A549 (cell line): ENCODE data around the gene CD209. TPM values are rescaled to one million over a fixed set of nuclear protein-coding genes. Genes with fewer than 3 reads are reported as not detected.

Source experiments
- ATAC-seq, 2 experiments: fragments of 200-7000 bp in 1 of 2; fragments of >200 bp in 1 of 2; cut with Nextera tagmentation in 1 of 2; cut with Tn5 transposase in 1 of 2; 3 replicates each; pipeline versions ENCODE4 v1.8.0 to v1.9.1; 2018 to 2020; ENCODE audit warnings: mild to moderate bottlenecking in 1 of 2, moderate library complexity in 1 of 2
- CTCF ChIA-PET: fragments of 300-600 bp; sonication (Branson Sonifier 250); formaldehyde crosslinking; extraction: SDS; loops from one replicate; lab custom pipeline; 2021; ENCODE audit warnings: antibody characterized with exemption, inconsistent platforms; lab: Yijun Ruan, JAX
- POLR2A ChIA-PET: fragments of 350-600 bp; formaldehyde crosslinking; extraction: SDS; loops from one replicate; lab custom pipeline; 2021; ENCODE audit warnings: antibody characterized with exemption, inconsistent platforms; lab: Yijun Ruan, JAX
- DNase-seq, 2 experiments: peaks; one replicate each; pipeline versions ENCODE4 v3.0.0 to v3.0.0-alpha.2; 2011 to 2016; ENCODE audit warnings: low read depth in 1 of 2, low spot score in 1 of 2
- FAIRE-seq: peaks from 2 replicates; lab custom pipeline; 2011; peaks lifted over from hg19 to GRCh38; lab: Jason Lieb, UNC
- H3K27ac ChIP-seq, 2 experiments: fragments of >200 bp; sonication (Bioruptor Twin); formaldehyde crosslinking; 3 replicates each; pipeline ENCODE4 v1.5.1; 2016 to 2017
- H3K4me1 ChIP-seq: fragments of >200 bp; sonication (Bioruptor Twin); formaldehyde crosslinking; 3 replicates; pipeline ENCODE4 v1.6.1; 2016
- H3K4me2 ChIP-seq: fragments of >200 bp; sonication (Bioruptor Twin); formaldehyde crosslinking; 3 replicates; pipeline ENCODE4 v1.6.1; 2016
- H3K4me3 ChIP-seq: fragments of >200 bp; sonication (Bioruptor Twin); formaldehyde crosslinking; 3 replicates; pipeline ENCODE4 v1.5.1; 2016
- H3K9me3 ChIP-seq: fragments of >200 bp; sonication (Bioruptor Twin); formaldehyde crosslinking; 3 replicates; pipeline ENCODE4 v1.6.1; 2016
- CHD4 ChIP-seq: fragments of 200-600 bp; sonication (generic); IDR thresholded peaks from 2 replicates; pipeline ENCODE4 v1.6.1; 2016; ENCODE audit warnings: antibody characterized with exemption, mild to moderate bottlenecking, borderline replicate concordance
- FOSB ChIP-seq: fragments of 250-450 bp; sonication (Bioruptor Pico); IDR thresholded peaks from 2 replicates; pipeline ENCODE4 v1.5.0; 2020; ENCODE audit warnings: mild to moderate bottlenecking, moderate library complexity
- HOXB5 ChIP-seq: fragments of 250-450 bp; sonication (Bioruptor Pico); IDR thresholded peaks from 2 replicates; pipeline ENCODE4 v1.5.0; 2020; ENCODE audit warnings: mild to moderate bottlenecking, moderate library complexity
- JUNB ChIP-seq: fragments of >200 bp; sonication (Bioruptor Twin); formaldehyde crosslinking; IDR thresholded peaks from 2 replicates; pipeline ENCODE4 v1.6.1; 2016
- KDM1A ChIP-seq: fragments of 200-600 bp; sonication (generic); IDR thresholded peaks from 2 replicates; pipeline ENCODE4 v1.6.1; 2016; ENCODE audit warnings: low read depth, mild to moderate bottlenecking
- KDM5A ChIP-seq: fragments of 200-600 bp; sonication (generic); IDR thresholded peaks from 2 replicates; pipeline ENCODE4 v1.6.1; 2016; ENCODE audit warnings: antibody characterized with exemption, mild to moderate bottlenecking
- MAZ ChIP-seq: fragments of 150-350 bp; IDR thresholded peaks from 2 replicates; pipeline ENCODE4 v1.6.1; 2014; ENCODE audit warnings: antibody characterized with exemption, low read depth, low read length, borderline replicate concordance
- NR3C1 ChIP-seq: fragments of >200 bp; sonication (Bioruptor Twin); formaldehyde crosslinking; IDR thresholded peaks from 3 replicates; pipeline ENCODE4 v1.6.1; 2017
- SREBF2 ChIP-seq: fragments of 450-650 bp; IDR thresholded peaks from 2 replicates; pipeline ENCODE4 v1.6.1; 2014; ENCODE audit warnings: mild to moderate bottlenecking, moderate library complexity
- WGBS: methylation state at CpG from one replicate; pipeline ENCODE4 v1.1.6; 2017; ENCODE audit errors: missing lambda C conversion rate; 5-methylcytosine and 5-hydroxymethylcytosine counted together
- polyA plus RNA-seq, 4 experiments: library from polyadenylated mRNA; depleted of rRNA in 3 of 4; stranded (reverse); fragments of >200 nt; fragmentation: RNase III in 1 of 4; extraction: RNeasy Plus Mini Kit Qiagen cat#74134 plus additional on column Dnase treatment in 1 of 4; gene quantifications; 2 replicates in 3 of 4; 3 replicates in 1 of 4; pipeline ENCODE4 v1.2.3, GENCODE V29; 2011 to 2017
- TF ChIP-seq, protein P1 (sequence below): fragments of 150-350 bp; IDR thresholded peaks from 2 replicates; pipeline ENCODE4 v1.6.1; 2014; ENCODE audit warnings: low read depth, mild to moderate bottlenecking, low read length

The CD209 gene
- polyA plus RNA-seq, 2 of the 4 experiments (the other 2 are of a cell fraction): not detected

- H3K9me3 ChIP-seq: no peaks in the 10 kb centered on the region
Measured at GRCh38 chr19:7690779-7691258, 56.5 kb downstream of the CD209 start.

More at GRCh38 chr19:7690779-7691258, 56.5 kb downstream of the CD209 start:
- no peaks in the 10 kb centered on the region for H3K4me1 ChIP-seq
- ATAC-seq (no peak), FAIRE-seq (no peak), DNase-seq (no peak)
- CTCF ChIA-PET: no interaction called here
- H3K4me2 ChIP-seq: no peak overlapping the region
- H3K4me3 ChIP-seq: no peak overlapping the region
- POLR2A ChIA-PET: no interaction called here
- TF ChIP-seq HOXB5: no peak
- no peak for TF ChIP-seq NR3C1
- TF ChIP-seq, protein P1, sequence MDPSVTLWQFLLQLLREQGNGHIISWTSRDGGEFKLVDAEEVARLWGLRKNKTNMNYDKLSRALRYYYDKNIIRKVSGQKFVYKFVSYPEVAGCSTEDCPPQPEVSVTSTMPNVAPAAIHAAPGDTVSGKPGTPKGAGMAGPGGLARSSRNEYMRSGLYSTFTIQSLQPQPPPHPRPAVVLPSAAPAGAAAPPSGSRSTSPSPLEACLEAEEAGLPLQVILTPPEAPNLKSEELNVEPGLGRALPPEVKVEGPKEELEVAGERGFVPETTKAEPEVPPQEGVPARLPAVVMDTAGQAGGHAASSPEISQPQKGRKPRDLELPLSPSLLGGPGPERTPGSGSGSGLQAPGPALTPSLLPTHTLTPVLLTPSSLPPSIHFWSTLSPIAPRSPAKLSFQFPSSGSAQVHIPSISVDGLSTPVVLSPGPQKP: no peak
- TF ChIP-seq FOSB: no peak
- TF ChIP-seq CHD4: no peak
- no peak for TF ChIP-seq KDM1A
- no peak for TF ChIP-seq MAZ
- TF ChIP-seq KDM5A: no peak
- no peak for TF ChIP-seq JUNB
- TF ChIP-seq SREBF2: no peak
- 68% methylated on average over 8 of the region's 8 CpGs for WGBS
- no peak overlapping the region for H3K27ac ChIP-seq

Other genes starting within 250 kb of the CD209 start
- 9.5 and 9.9 TPM in 2 replicates for gene ZNF358, start 231.4 kb downstream of the CD209 start, polyA plus RNA-seq (2011; rRNA removed)
- gene ZNF358, start 231.4 kb downstream of the CD209 start, polyA plus RNA-seq (2017; fragmentation: RNase III; extraction: RNeasy Plus Mini Kit Qiagen cat#74134 plus additional on column Dnase treatment): 10.7 to 15.4 TPM (median 14.0 TPM) in 3 replicates
- 13.1 and 13.5 TPM in 2 replicates for gene MCOLN1, start 224.9 kb downstream of the CD209 start, polyA plus RNA-seq (2011; rRNA removed)
- 8.4 to 13.4 TPM (median 12.6 TPM) in 3 replicates for gene MCOLN1, start 224.9 kb downstream of the CD209 start, polyA plus RNA-seq (2017; fragmentation: RNase III; extraction: RNeasy Plus Mini Kit Qiagen cat#74134 plus additional on column Dnase treatment)
- 13.8 and 17.0 TPM in 2 replicates for gene PNPLA6, start 211.8 kb downstream of the CD209 start, polyA plus RNA-seq (2011; rRNA removed)
- 40.8 to 66.1 TPM (median 58.1 TPM) in 3 replicates for gene PNPLA6, start 211.8 kb downstream of the CD209 start, polyA plus RNA-seq (2017; fragmentation: RNase III; extraction: RNeasy Plus Mini Kit Qiagen cat#74134 plus additional on column Dnase treatment)
- gene CAMSAP3, start 151.7 kb downstream of the CD209 start, polyA plus RNA-seq (2011; rRNA removed): 0.81 and 1.3 TPM in 2 replicates
- 2.4 to 3.6 TPM (median 2.9 TPM) in 3 replicates for gene CAMSAP3, start 151.7 kb downstream of the CD209 start, polyA plus RNA-seq (2017; fragmentation: RNase III; extraction: RNeasy Plus Mini Kit Qiagen cat#74134 plus additional on column Dnase treatment)
- gene XAB2, start 118.0 kb downstream of the CD209 start, polyA plus RNA-seq (2011; rRNA removed): 13.9 and 15.0 TPM in 2 replicates
- gene XAB2, start 118.0 kb downstream of the CD209 start, polyA plus RNA-seq (2017; fragmentation: RNase III; extraction: RNeasy Plus Mini Kit Qiagen cat#74134 plus additional on column Dnase treatment): 21.2 to 22.2 TPM (median 21.6 TPM) in 3 replicates
- gene PET100, start 117.7 kb downstream of the CD209 start, polyA plus RNA-seq (2011; rRNA removed): 28.5 and 48.6 TPM in 2 replicates
- gene PET100, start 117.7 kb downstream of the CD209 start, polyA plus RNA-seq (2017; fragmentation: RNase III; extraction: RNeasy Plus Mini Kit Qiagen cat#74134 plus additional on column Dnase treatment): 85.0 to 109 TPM (median 99.3 TPM) in 3 replicates
- gene PCP2, start 113.8 kb downstream of the CD209 start, polyA plus RNA-seq (2011; rRNA removed): not detected in 2 replicates
- 0.19 to 0.41 TPM (median 0.26 TPM) in 3 replicates for gene PCP2, start 113.8 kb downstream of the CD209 start, polyA plus RNA-seq (2017; fragmentation: RNase III; extraction: RNeasy Plus Mini Kit Qiagen cat#74134 plus additional on column Dnase treatment)
- 44.4 and 47.2 TPM in 2 replicates for gene STXBP2, start 110.4 kb downstream of the CD209 start, polyA plus RNA-seq (2011; rRNA removed)
- gene STXBP2, start 110.4 kb downstream of the CD209 start, polyA plus RNA-seq (2017; fragmentation: RNase III; extraction: RNeasy Plus Mini Kit Qiagen cat#74134 plus additional on column Dnase treatment): 39.4 to 47.6 TPM (median 41.4 TPM) in 3 replicates
- gene RETN, start 78.5 kb downstream of the CD209 start, polyA plus RNA-seq (2011; rRNA removed): not detected in 2 replicates
- not detected in 3 replicates for gene RETN, start 78.5 kb downstream of the CD209 start, polyA plus RNA-seq (2017; fragmentation: RNase III; extraction: RNeasy Plus Mini Kit Qiagen cat#74134 plus additional on column Dnase treatment)
- 0.05 and 0.17 TPM in 2 replicates for gene MCEMP1, start 70.4 kb downstream of the CD209 start, polyA plus RNA-seq (2011; rRNA removed)
- gene MCEMP1, start 70.4 kb downstream of the CD209 start, polyA plus RNA-seq (2017; fragmentation: RNase III; extraction: RNeasy Plus Mini Kit Qiagen cat#74134 plus additional on column Dnase treatment): not detected in 3 replicates
- 23.8 and 31.6 TPM in 2 replicates for gene TRAPPC5, start 66.7 kb downstream of the CD209 start, polyA plus RNA-seq (2011; rRNA removed)
- gene TRAPPC5, start 66.7 kb downstream of the CD209 start, polyA plus RNA-seq (2017; fragmentation: RNase III; extraction: RNeasy Plus Mini Kit Qiagen cat#74134 plus additional on column Dnase treatment): 50.9 to 60.8 TPM (median 59.8 TPM) in 3 replicates
- gene FCER2, start 45.4 kb downstream of the CD209 start, polyA plus RNA-seq (2011; rRNA removed): not detected in 2 replicates
- gene FCER2, start 45.4 kb downstream of the CD209 start, polyA plus RNA-seq (2017; fragmentation: RNase III; extraction: RNeasy Plus Mini Kit Qiagen cat#74134 plus additional on column Dnase treatment): not detected in 3 replicates
- gene CLEC4G, start 15.4 kb downstream of the CD209 start, polyA plus RNA-seq (2011; rRNA removed): not detected in 2 replicates
- not detected in 3 replicates for gene CLEC4G, start 15.4 kb downstream of the CD209 start, polyA plus RNA-seq (2017; fragmentation: RNase III; extraction: RNeasy Plus Mini Kit Qiagen cat#74134 plus additional on column Dnase treatment)
- gene CLEC4M, start 15.7 kb upstream of the CD209 start, polyA plus RNA-seq (2011; rRNA removed): not detected in 2 replicates
- gene CLEC4M, start 15.7 kb upstream of the CD209 start, polyA plus RNA-seq (2017; fragmentation: RNase III; extraction: RNeasy Plus Mini Kit Qiagen cat#74134 plus additional on column Dnase treatment): not detected in 3 replicates
- 1.1 and 1.2 TPM in 2 replicates for gene EVI5L, start 82.7 kb upstream of the CD209 start, polyA plus RNA-seq (2011; rRNA removed)
- gene EVI5L, start 82.7 kb upstream of the CD209 start, polyA plus RNA-seq (2017; fragmentation: RNase III; extraction: RNeasy Plus Mini Kit Qiagen cat#74134 plus additional on column Dnase treatment): 1.2 to 2.3 TPM (median 1.8 TPM) in 3 replicates
- 0.04 and 0.05 TPM in 2 replicates for gene PRR36, start 126.9 kb upstream of the CD209 start, polyA plus RNA-seq (2011; rRNA removed)
- 0.22 to 0.35 TPM (median 0.30 TPM) in 3 replicates for gene PRR36, start 126.9 kb upstream of the CD209 start, polyA plus RNA-seq (2017; fragmentation: RNase III; extraction: RNeasy Plus Mini Kit Qiagen cat#74134 plus additional on column Dnase treatment)
- gene LRRC8E, start 141.0 kb upstream of the CD209 start, polyA plus RNA-seq (2011; rRNA removed): 4.0 and 5.3 TPM in 2 replicates
- 3.7 to 4.8 TPM (median 4.4 TPM) in 3 replicates for gene LRRC8E, start 141.0 kb upstream of the CD209 start, polyA plus RNA-seq (2017; fragmentation: RNase III; extraction: RNeasy Plus Mini Kit Qiagen cat#74134 plus additional on column Dnase treatment)
- 5.5 TPM in 2 replicates for gene MAP2K7, start 156.3 kb upstream of the CD209 start, polyA plus RNA-seq (2011; rRNA removed)
- gene MAP2K7, start 156.3 kb upstream of the CD209 start, polyA plus RNA-seq (2017; fragmentation: RNase III; extraction: RNeasy Plus Mini Kit Qiagen cat#74134 plus additional on column Dnase treatment): 17.4 to 19.4 TPM (median 19.3 TPM) in 3 replicates
- gene TGFBR3L, start 167.3 kb upstream of the CD209 start, polyA plus RNA-seq (2011; rRNA removed): 0.21 and 0.40 TPM in 2 replicates
- gene TGFBR3L, start 167.3 kb upstream of the CD209 start, polyA plus RNA-seq (2017; fragmentation: RNase III; extraction: RNeasy Plus Mini Kit Qiagen cat#74134 plus additional on column Dnase treatment): 0.70 to 1.4 TPM (median 1.2 TPM) in 3 replicates
- 8.8 and 9.2 TPM in 2 replicates for gene SNAPC2, start 172.8 kb upstream of the CD209 start, polyA plus RNA-seq (2011; rRNA removed)
- gene SNAPC2, start 172.8 kb upstream of the CD209 start, polyA plus RNA-seq (2017; fragmentation: RNase III; extraction: RNeasy Plus Mini Kit Qiagen cat#74134 plus additional on column Dnase treatment): 13.4 to 13.8 TPM (median 13.8 TPM) in 3 replicates
- gene CTXN1, start 178.6 kb upstream of the CD209 start, polyA plus RNA-seq (2011; rRNA removed): 0.79 and 1.2 TPM in 2 replicates
- gene CTXN1, start 178.6 kb upstream of the CD209 start, polyA plus RNA-seq (2017; fragmentation: RNase III; extraction: RNeasy Plus Mini Kit Qiagen cat#74134 plus additional on column Dnase treatment): 7.9 to 10.7 TPM (median 9.9 TPM) in 3 replicates
- 23.0 and 53.2 TPM in 2 replicates for gene TIMM44, start 196.1 kb upstream of the CD209 start, polyA plus RNA-seq (2011; rRNA removed)
- 29.7 to 37.9 TPM (median 33.4 TPM) in 3 replicates for gene TIMM44, start 196.1 kb upstream of the CD209 start, polyA plus RNA-seq (2017; fragmentation: RNase III; extraction: RNeasy Plus Mini Kit Qiagen cat#74134 plus additional on column Dnase treatment)